OCI-LY3 (cell line): ENCODE data around the gene GNAQ.

Experiments
- CTCF ChIP-seq: fragments of 200-600, 300-600 bp; sonication (generic); IDR thresholded peaks from 2 replicates; pipeline ENCODE4 v1.5.1; 2014; ENCODE audit warnings: antibody characterized with exemption, low read length, low read depth
- EZH2phosphoT487 ChIP-seq: fragments of 200-600 bp; shearing (Covaris generic); IDR thresholded peaks from 2 replicates; pipeline ENCODE4 v1.6.1; 2018; ENCODE audit warnings: antibody characterized with exemption, mixed run types, low read depth

GRCh38 chr9:77810047-77810446 lies 221.6 kb downstream of the GNAQ start:
- no peak for TF ChIP-seq CTCF
- TF ChIP-seq EZH2phosphoT487 = no peak
